Tibial nerve (tissue), 3 donors: ENCODE results near the gene CHST1.

ENCODE experiments used
- POLR2A ChIP-seq, 2 donors: fragments of 450-650 bp; IDR thresholded peaks; one replicate each; pipeline ENCODE4 v1.6.1; 2017; ENCODE audit warnings: antibody characterized with exemption in 2 of 2, mild to moderate bottlenecking in 2 of 2, moderate library complexity in 2 of 2
- TF ChIP-seq, protein P1 (sequence below), 5 experiments: fragments of 200-600 bp in 3 of 5; fragments of 450-650 bp in 2 of 5; sonication (generic) in 3 of 5; IDR thresholded peaks; one replicate each; pipeline ENCODE4 v1.5.1; 2016 to 2019; ENCODE audit warnings: antibody characterized with exemption in 5 of 5, mild to moderate bottlenecking in 3 of 5, moderate library complexity in 2 of 5

DNA sequence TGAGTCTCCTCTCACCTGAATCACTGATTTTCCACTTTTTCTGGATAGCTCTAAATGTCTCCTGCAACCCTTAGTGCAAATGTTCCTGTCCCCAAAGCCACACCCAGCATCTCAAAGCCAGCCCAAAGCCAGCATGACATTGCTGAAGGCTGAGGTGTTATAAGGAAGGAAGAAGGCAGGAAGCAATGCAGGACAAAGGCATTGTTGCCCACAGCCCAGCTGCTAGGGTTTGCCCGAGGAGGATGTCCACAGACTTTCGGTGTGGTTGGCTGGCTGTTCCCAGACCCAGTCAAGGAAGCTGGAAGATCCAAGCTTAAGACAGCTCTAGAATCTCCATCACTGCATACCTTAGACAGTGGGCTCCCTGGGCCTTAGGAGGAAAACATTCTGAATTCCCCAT is 23.5 kb downstream of the CHST1 start:
- TF ChIP-seq, protein P1, sequence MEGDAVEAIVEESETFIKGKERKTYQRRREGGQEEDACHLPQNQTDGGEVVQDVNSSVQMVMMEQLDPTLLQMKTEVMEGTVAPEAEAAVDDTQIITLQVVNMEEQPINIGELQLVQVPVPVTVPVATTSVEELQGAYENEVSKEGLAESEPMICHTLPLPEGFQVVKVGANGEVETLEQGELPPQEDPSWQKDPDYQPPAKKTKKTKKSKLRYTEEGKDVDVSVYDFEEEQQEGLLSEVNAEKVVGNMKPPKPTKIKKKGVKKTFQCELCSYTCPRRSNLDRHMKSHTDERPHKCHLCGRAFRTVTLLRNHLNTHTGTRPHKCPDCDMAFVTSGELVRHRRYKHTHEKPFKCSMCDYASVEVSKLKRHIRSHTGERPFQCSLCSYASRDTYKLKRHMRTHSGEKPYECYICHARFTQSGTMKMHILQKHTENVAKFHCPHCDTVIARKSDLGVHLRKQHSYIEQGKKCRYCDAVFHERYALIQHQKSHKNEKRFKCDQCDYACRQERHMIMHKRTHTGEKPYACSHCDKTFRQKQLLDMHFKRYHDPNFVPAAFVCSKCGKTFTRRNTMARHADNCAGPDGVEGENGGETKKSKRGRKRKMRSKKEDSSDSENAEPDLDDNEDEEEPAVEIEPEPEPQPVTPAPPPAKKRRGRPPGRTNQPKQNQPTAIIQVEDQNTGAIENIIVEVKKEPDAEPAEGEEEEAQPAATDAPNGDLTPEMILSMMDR (IDR thresholded peaks at IDR 0.05) = no peak
- no peak for TF ChIP-seq POLR2A (IDR thresholded peaks at IDR 0.05)
